Measurements from ENCODE around the gene NLN.

GRCh38 chr5:65762234-65762633 is 40.2 kb downstream of the NLN start:
- TF ChIP-seq, protein P1, sequence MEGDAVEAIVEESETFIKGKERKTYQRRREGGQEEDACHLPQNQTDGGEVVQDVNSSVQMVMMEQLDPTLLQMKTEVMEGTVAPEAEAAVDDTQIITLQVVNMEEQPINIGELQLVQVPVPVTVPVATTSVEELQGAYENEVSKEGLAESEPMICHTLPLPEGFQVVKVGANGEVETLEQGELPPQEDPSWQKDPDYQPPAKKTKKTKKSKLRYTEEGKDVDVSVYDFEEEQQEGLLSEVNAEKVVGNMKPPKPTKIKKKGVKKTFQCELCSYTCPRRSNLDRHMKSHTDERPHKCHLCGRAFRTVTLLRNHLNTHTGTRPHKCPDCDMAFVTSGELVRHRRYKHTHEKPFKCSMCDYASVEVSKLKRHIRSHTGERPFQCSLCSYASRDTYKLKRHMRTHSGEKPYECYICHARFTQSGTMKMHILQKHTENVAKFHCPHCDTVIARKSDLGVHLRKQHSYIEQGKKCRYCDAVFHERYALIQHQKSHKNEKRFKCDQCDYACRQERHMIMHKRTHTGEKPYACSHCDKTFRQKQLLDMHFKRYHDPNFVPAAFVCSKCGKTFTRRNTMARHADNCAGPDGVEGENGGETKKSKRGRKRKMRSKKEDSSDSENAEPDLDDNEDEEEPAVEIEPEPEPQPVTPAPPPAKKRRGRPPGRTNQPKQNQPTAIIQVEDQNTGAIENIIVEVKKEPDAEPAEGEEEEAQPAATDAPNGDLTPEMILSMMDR (conservative IDR thresholded peaks at IDR 0.05; ENCODE audit: low read depth, low read length) = no peak
- TF ChIP-seq RAD21 (IDR thresholded peaks at IDR 0.05; ENCODE audit: low read length) (no peak), MXI1 (IDR thresholded peaks at IDR 0.05; ENCODE audit: borderline replicate concordance, low read depth, low read length) (no peak)
